Breast epithelium (tissue), 4 donors: ENCODE results near the gene BTBD10. TPM values are rescaled to one million over a fixed set of nuclear protein-coding genes. Genes with fewer than 3 reads are reported as not detected.

Experiments
- DNase-seq, 2 donors: peaks; one replicate each; pipeline ENCODE4 v3.0.0-alpha.2; 2019; ENCODE audit warnings: low spot score in 2 of 2
- H3K27ac ChIP-seq, 2 donors: fragments of 200-600 bp; sonication (generic) in 1 of 2; one replicate each; pipeline ENCODE4 v1.5.1; 2016 to 2019; ENCODE audit warnings: mild to moderate bottlenecking in 1 of 2
- H3K27me3 ChIP-seq, 2 donors: fragments of 200-600 bp; sonication (generic) in 1 of 2; one replicate each; pipeline versions ENCODE4 v1.5.1 to v1.6.0; 2017 to 2019; ENCODE audit warnings: control low read depth in 1 of 2, mild to moderate bottlenecking in 1 of 2
- H3K36me3 ChIP-seq: fragments of 200-600 bp; one replicate; pipeline ENCODE4 v1.5.1; 2019
- H3K4me1 ChIP-seq, 2 donors: fragments of 200-600 bp; sonication (generic); one replicate each; pipeline ENCODE4 v1.5.1; 2016 to 2019; ENCODE audit warnings: control low read depth in 1 of 2
- H3K4me3 ChIP-seq, 3 donors: fragments of 200-600 bp; sonication (generic); 1 replicate in 2 of 3; 2 replicates in 1 of 3; pipeline ENCODE4 v1.5.1; 2016 to 2019; ENCODE audit warnings: mild to moderate bottlenecking in 3 of 3, moderate library complexity in 2 of 3
- H3K9me3 ChIP-seq, 2 donors: fragments of 200-600 bp; sonication (generic) in 1 of 2; one replicate each; pipeline ENCODE4 v1.5.1; 2016 to 2019; ENCODE audit warnings: control low read depth in 1 of 2
- POLR2A ChIP-seq: fragments of 450-650 bp; IDR thresholded peaks from one replicate; pipeline ENCODE4 v1.6.1; 2016; ENCODE audit warnings: antibody characterized with exemption, mild to moderate bottlenecking, moderate library complexity
- POLR2AphosphoS5 ChIP-seq, 3 donors: sonication (generic); formaldehyde crosslinking; IDR thresholded peaks; one replicate each; pipeline ENCODE4 v1.6.1; 2017; ENCODE audit warnings: antibody characterized with exemption in 3 of 3
- intact Hi-C: fragments of 100-400 bp; cut with DNase I; formaldehyde crosslinking; loops from one replicate; pipeline ENCODE4 v1.15.1; 2023; ENCODE audit warnings: low total_unique reads
- total RNA-seq, 3 donors: library from RNA; depleted of rRNA; stranded (reverse); fragments of >200 nt; gene quantifications; one replicate each; pipeline ENCODE4 v1.1.0, GENCODE V29; 2016
- TF ChIP-seq, protein P1 (sequence below), 3 donors: fragments of 450-650 bp; IDR thresholded peaks; one replicate each; pipeline ENCODE4 v1.5.1; 2016 to 2017; ENCODE audit warnings: antibody characterized with exemption in 3 of 3, mild to moderate bottlenecking in 3 of 3, moderate library complexity in 3 of 3

BTBD10 gene
- total RNA-seq, 3 donors from 2014 or later: 29.3 to 40.4 (median 32.1) TPM

GRCh38 chr11:13450832-13451397 is 12.1 kb downstream of the BTBD10 start:
- TF ChIP-seq POLR2AphosphoS5 (IDR thresholded peaks at IDR 0.05) (no peak), POLR2A (no peak)
- TF ChIP-seq, protein P1, sequence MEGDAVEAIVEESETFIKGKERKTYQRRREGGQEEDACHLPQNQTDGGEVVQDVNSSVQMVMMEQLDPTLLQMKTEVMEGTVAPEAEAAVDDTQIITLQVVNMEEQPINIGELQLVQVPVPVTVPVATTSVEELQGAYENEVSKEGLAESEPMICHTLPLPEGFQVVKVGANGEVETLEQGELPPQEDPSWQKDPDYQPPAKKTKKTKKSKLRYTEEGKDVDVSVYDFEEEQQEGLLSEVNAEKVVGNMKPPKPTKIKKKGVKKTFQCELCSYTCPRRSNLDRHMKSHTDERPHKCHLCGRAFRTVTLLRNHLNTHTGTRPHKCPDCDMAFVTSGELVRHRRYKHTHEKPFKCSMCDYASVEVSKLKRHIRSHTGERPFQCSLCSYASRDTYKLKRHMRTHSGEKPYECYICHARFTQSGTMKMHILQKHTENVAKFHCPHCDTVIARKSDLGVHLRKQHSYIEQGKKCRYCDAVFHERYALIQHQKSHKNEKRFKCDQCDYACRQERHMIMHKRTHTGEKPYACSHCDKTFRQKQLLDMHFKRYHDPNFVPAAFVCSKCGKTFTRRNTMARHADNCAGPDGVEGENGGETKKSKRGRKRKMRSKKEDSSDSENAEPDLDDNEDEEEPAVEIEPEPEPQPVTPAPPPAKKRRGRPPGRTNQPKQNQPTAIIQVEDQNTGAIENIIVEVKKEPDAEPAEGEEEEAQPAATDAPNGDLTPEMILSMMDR (IDR thresholded peaks at IDR 0.05): no peak
- no peak for DNase-seq
- no peak overlapping the region for H3K4me3 ChIP-seq
- H3K27me3 ChIP-seq: no peaks in the 10 kb centered on the region
- H3K9me3 ChIP-seq: no peaks in the 10 kb centered on the region
- H3K36me3 ChIP-seq: no peaks in the 10 kb centered on the region
- intact Hi-C loops: no loop called here
- no peaks in the 10 kb centered on the region for H3K4me1 ChIP-seq
- H3K27ac ChIP-seq: no peak overlapping the region

DNA sequence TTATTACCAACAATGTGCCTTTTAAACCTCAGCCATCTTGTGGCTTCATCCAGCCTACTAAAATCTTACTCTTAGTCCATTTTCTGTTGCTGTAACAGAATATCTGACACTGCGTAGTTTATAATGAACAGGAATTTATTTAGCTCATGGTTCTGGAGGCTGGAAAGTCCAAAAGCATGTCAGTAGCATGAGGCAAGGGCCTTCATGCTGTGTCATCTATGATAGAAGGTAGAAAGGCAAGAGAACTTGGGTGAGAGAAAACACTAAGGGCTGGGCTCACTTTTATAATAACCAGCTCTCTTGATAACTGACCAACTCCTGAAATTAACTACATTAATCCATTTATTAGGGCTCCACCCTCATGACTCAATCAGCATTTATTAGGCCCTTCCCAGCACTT is 13.5 kb downstream of the BTBD10 start:
- no peaks in the 10 kb centered on the region for H3K4me1 ChIP-seq
- H3K4me3 ChIP-seq: no peak overlapping the region
- no peak overlapping the region for H3K27ac ChIP-seq
- H3K27me3 ChIP-seq: no peaks in the 10 kb centered on the region
- DNase-seq: no peak
- TF ChIP-seq POLR2AphosphoS5 (IDR thresholded peaks at IDR 0.05) (no peak), POLR2A (no peak)
- TF ChIP-seq, protein P1 (IDR thresholded peaks at IDR 0.05): no peak
- H3K9me3 ChIP-seq: no peaks in the 10 kb centered on the region
- intact Hi-C loops: no loop called here
- no peaks in the 10 kb centered on the region for H3K36me3 ChIP-seq

DNA sequence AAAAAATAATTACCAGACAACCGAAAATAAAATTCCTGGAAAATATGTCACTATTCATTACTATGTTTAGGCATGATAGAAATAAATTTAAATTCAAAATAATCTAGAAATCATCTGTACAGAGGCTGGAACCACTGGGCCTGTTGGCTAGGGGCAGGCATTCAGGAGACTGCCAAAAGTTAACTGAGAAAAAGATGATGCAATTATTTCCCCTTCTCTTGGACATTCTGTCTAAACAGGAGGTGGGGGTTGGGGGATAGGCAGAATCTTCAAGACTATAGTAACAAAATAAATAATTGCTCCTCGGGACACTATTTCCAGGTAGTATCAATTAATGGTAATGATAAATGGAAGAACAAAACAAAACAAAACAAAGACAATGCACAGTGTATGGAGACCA is 14.1 kb downstream of the BTBD10 start:
- intact Hi-C loops: no loop called here
- Histone ChIP-seq H3K4me1 (no peaks in the 10 kb centered on the region), H3K27ac (no peak overlapping the region), H3K9me3 (no peaks in the 10 kb centered on the region), H3K36me3 (no peaks in the 10 kb centered on the region), H3K4me3 (no peak overlapping the region), H3K27me3 (no peaks in the 10 kb centered on the region)
- no peak for DNase-seq
- no peak for TF ChIP-seq POLR2AphosphoS5 (IDR thresholded peaks at IDR 0.05)
- TF ChIP-seq, protein P1 (IDR thresholded peaks at IDR 0.05): no peak
- TF ChIP-seq POLR2A: no peak

GRCh38 chr11:13446444-13446843 is 16.6 kb downstream of the BTBD10 start:
- no peak for DNase-seq
- Histone ChIP-seq H3K4me3 (no peak overlapping the region), H3K27ac (no peak overlapping the region), H3K4me1 (no peaks in the 10 kb centered on the region), H3K9me3 (no peaks in the 10 kb centered on the region), H3K27me3 (no peaks in the 10 kb centered on the region), H3K36me3 (no peaks in the 10 kb centered on the region)
- TF ChIP-seq, protein P1 (IDR thresholded peaks at IDR 0.05): no peak
- TF ChIP-seq POLR2AphosphoS5 (IDR thresholded peaks at IDR 0.05) (no peak), POLR2A (no peak)
- intact Hi-C loops: no loop called here

- Histone ChIP-seq H3K36me3 (no peaks in the 10 kb centered on the region), H3K27me3 (no peaks in the 10 kb centered on the region), H3K4me3 (no peak overlapping the region), H3K27ac (no peak overlapping the region), H3K9me3 (no peaks in the 10 kb centered on the region), H3K4me1 (no peaks in the 10 kb centered on the region)
- intact Hi-C loops: no loop called here
- no peak for TF ChIP-seq POLR2AphosphoS5 (IDR thresholded peaks at IDR 0.05)
- TF ChIP-seq POLR2A: no peak
- TF ChIP-seq, protein P1 (IDR thresholded peaks at IDR 0.05): no peak
- no peak for DNase-seq
Observed at GRCh38 chr11:13445588-13445987, 17.4 kb downstream of the BTBD10 start.
